DMS114 treated with DMSO at 0.1 percent for 48 hours (cell line): ENCODE measurements around the gene RNGTT.

Source experiments
- DNase-seq: peaks from one replicate; lab custom pipeline; 2025; ENCODE audit not compliant: unreplicated experiment; lab: John Stamatoyannopoulos, UW

Gene RNGTT

DNA sequence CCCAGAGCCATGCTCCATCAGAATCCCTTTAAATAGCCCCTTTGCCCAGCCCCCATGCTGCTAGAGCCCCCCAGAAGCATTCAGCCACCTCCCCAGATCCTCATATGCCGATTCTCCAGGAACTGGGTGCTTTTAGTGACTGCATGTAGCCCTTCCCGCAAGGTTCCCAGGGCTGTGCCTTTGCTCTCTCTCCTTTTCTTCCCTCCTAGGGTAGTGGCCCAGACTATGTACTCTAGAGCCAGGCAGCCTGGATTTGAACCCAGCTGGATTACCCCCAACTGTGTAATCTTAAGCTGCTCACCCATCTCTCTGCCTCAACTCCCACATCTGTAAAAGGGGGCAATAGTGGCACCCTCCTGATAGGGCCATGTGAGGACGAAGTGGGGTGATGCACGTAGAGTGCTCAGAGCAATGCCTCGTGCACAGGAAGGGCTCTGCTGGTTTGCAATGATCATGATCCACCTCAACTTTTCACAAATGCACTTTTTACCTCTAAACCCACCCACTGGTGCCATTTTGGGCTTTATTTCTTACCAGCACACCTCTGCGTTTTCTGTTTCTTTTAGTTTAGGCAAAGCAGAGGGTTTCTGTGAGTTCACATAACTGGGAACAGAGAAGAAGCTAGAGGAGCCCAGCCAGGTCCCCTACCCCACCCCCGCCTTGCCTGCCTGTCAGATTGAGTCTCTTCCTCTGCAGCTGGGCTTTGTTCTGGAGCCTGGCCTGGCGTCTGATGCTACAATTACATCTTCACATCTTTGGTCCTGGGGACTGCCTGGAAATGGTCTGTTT, 396.5 kb downstream of the RNGTT start:
- no peak for DNase-seq

DNA sequence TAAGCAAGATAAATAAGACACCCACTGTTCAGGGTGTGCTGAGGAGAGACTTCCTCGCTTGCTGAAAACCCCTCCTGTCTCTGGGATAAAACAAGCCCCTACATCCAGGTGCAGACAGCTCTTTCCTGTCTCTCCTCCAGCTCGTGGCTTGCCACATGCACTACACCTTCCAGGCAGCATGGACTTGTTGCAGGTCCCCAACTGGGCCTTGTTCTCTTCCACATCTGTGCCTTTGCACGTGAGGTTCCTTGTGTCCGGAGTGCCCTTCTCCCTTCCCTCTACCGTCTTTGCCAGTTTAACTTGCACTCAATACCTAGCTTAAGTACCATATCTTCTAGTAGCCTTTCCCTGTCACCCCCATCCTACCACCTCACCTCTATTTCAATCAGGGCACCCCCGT, 397.6 kb downstream of the RNGTT start:
- DNase-seq: no peak

DNA sequence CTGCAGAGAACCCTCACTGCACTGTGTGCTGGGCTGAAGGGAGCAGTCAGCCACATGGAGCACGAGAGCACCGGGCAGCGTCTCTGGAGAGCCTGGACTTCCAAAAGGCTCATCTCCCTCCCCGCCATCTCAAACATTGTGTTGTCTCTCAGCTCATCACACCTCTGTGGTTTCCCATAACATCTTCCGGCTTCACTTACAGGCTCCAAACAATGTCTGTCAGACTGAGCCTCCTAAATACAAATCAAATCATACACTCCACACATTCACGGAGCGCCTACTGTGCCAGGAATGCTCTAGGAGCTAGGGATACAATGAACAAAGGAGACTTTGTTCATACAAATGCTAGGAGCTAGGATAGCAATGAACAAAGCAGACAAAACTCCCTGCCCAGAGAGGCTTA, 398.0 kb downstream of the RNGTT start:
- DNase-seq: no peak

GRCh38 chr6:88563277-88563625, 400.2 kb downstream of the RNGTT start:
- no peak for DNase-seq

DNA sequence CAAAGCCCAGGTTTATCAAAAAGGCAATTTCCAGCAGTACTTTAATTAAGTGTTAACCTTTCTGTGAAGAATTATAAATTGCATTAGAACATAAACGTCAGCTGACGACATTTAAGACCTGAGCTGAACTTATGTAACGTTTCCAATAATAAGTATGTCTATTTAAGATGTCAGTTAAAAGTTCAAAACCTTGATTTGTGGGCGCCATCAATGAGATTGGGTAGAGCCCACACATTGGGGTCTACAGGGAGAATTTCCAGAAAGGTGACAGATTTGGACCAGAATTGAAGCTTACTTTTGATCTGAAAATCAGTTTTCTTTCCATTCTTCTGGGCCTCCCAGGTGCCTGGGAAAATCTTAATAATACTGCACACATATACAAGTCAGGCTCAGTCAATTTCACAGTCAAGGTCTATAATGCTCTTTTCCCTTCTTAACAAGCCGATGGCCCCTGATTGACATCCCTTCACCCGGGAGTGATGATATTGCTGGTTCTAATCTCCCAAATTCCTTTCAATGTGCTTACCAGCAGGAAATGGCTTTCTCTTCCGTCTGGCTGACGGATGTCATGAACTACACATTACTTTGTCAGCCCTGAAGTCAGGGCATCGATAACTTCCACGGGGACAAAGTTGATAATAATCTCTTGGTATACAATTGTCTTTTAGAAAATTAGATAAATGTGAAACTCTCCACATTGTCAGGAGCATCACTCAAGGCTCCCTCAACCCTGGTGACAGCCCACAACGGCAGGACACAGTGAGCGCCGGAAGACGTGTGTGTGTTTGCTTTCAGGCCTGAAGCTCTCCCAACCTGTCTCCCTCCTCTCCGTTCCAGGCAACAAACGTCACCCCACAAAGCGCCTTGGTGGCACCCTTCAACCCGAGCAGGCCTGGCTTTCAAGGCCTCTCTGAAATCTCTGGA, 400.8 kb downstream of the RNGTT start:
- DNase-seq: no peak

DNA sequence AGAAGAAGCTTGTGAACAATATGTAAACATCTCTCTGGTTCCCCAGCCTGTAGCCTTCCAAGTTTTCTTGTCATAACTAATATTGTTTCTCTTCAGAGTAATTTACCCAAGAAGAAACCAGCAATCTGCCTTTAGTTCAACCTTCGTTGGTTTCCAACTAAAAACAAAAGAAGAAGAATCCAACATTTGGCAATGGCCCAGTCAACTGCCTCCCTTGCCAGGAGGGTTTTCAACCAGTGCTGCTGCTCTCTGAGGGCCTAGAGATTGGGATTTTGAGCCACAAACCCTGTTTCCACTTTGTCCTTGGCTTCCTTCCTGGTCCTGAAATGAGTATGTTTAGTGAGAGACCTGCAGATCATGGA, 401.5 kb downstream of the RNGTT start:
- no peak for DNase-seq

DNA sequence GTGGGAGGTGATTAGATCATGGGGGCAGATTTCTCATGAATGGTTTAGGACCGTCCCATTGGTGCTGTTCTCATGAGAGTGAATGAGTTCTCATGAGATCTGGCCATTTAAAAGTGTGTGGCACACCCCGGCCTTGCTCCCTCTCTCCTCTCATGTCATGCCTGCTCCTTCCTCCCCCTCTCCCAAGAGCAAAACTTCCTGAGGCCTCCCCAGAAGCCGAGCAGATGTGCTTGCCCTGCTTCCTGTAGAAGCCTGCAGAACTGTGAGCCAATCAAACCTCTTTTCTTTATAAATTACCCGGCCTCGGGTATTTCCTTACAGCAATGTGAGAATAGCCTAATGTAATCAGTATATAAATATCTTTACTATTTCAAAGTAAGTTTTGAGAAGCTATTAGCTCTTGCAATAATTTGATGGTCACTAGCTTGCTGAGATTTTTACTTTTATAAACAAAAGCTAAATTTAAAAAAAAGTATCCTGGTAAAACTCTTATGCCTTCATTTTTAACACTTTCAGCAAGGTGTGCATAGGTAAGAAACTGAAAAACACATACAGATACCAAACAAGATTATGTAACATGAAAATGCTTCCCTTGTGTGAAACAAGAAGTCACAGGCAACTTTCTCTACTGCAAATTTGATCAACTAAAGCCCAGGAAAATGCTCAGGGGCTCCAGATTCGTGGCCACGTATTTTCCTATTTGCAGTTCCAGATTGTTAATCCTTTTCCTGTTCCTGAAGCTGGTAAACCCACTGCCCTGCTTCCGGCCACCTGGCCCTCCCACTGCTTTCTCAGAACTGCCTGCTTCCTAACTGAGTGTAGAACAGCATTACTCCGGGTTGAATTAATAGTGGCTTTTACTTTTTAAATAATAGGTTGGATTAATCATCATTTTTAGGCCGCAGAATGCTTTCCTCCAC, 402.1 kb downstream of the RNGTT start:
- no peak for DNase-seq
